CD14-positive monocyte (primary cell): ENCODE results near the gene NDUFAF2. TPM values are rescaled to one million over a fixed set of nuclear protein-coding genes. Genes with fewer than 3 reads are reported as not detected.
A peak's percentile ranks its signal among the peaks of the same experiment; 100 is the strongest.
"Not testable (repeated sequence)": the region's sequence is repeated elsewhere in the genome, so short reads cannot be mapped to it uniquely, and the experiment has no call there.

Source experiments
- DNase-seq, 3 donors: peaks; one replicate each; pipeline ENCODE4 v3.0.0-alpha.2; 2011 to 2022
- H2AFZ ChIP-seq: 2 replicates; pipeline ENCODE4 v1.6.0; 2012; ENCODE audit warnings: mild to moderate bottlenecking, low read depth, low read length, inconsistent platforms; ENCODE audit not compliant: insufficient read depth, poor library complexity, severe bottlenecking
- H3K27ac ChIP-seq, 2 donors: 1 replicate in 1 of 2; 2 replicates in 1 of 2; pipeline ENCODE4 v1.5.1; 2012 to 2013; ENCODE audit warnings: low read length in 2 of 2, control low read depth in 1 of 2, inconsistent platforms in 1 of 2, low read depth in 1 of 2, mild to moderate bottlenecking in 1 of 2
- H3K27me3 ChIP-seq, 2 donors: one replicate each; pipeline versions ENCODE4 v1.6.0 to v1.6.1; 2011 to 2013; ENCODE audit warnings: low read length in 2 of 2; ENCODE audit not compliant: control insufficient read depth in 2 of 2, insufficient read depth in 2 of 2
- H3K36me3 ChIP-seq, 2 donors: replicated peaks in 1 of 2; 1 replicate in 1 of 2; 2 replicates in 1 of 2; pipeline versions ENCODE4 v1.5.1 to v1.6.1; 2012 to 2013; ENCODE audit warnings: low read length in 2 of 2, control low read depth in 1 of 2, inconsistent platforms in 1 of 2, mild to moderate bottlenecking in 1 of 2; ENCODE audit not compliant: insufficient read depth in 2 of 2, control insufficient read depth in 1 of 2
- H3K4me1 ChIP-seq, 2 donors: 1 replicate in 1 of 2; 2 replicates in 1 of 2; pipeline versions ENCODE4 v1.5.1 to v1.6.1; 2012 to 2013; ENCODE audit warnings: low read length in 2 of 2, control low read depth in 1 of 2, inconsistent platforms in 1 of 2, mild to moderate bottlenecking in 1 of 2, moderate library complexity in 1 of 2; ENCODE audit not compliant: insufficient read depth in 2 of 2, control insufficient read depth in 1 of 2
- H3K4me2 ChIP-seq: replicated peaks from 2 replicates; pipeline ENCODE3; 2012; ENCODE audit warnings: low read length, moderate library complexity, mild to moderate bottlenecking; ENCODE audit not compliant: poor library complexity, severe bottlenecking; ENCODE audit errors: extremely low read depth
- H3K4me3 ChIP-seq, 3 experiments: fragments of 200-600 bp in 1 of 3; sonication (generic) in 1 of 3; replicated peaks in 1 of 3; 1 replicate in 2 of 3; 2 replicates in 1 of 3; pipeline ENCODE4 v1.5.1; 2011 to 2013; ENCODE audit warnings: low read length in 3 of 3, mild to moderate bottlenecking in 3 of 3, control low read depth in 2 of 3, low read depth in 2 of 3, inconsistent platforms in 1 of 3, moderate library complexity in 1 of 3
- H3K79me2 ChIP-seq: 2 replicates; pipeline ENCODE4 v1.6.0; 2012; ENCODE audit warnings: mild to moderate bottlenecking, control low read depth, inconsistent platforms, low read length, moderate library complexity; ENCODE audit not compliant: insufficient read depth
- H3K9ac ChIP-seq: 2 replicates; pipeline ENCODE4 v1.6.0; 2017; ENCODE audit warnings: low read length, mild to moderate bottlenecking; ENCODE audit not compliant: insufficient read depth, poor library complexity, severe bottlenecking
- H3K9me3 ChIP-seq, 2 donors: replicated peaks in 1 of 2; 1 replicate in 1 of 2; 2 replicates in 1 of 2; pipeline versions ENCODE4 v1.5.1 to v1.6.1; 2012 to 2013; ENCODE audit warnings: low read length in 2 of 2, control low read depth in 1 of 2; ENCODE audit not compliant: control insufficient read depth in 1 of 2, insufficient read depth in 1 of 2
- H4K20me1 ChIP-seq: 2 replicates; pipeline ENCODE4 v1.6.0; 2012; ENCODE audit warnings: mild to moderate bottlenecking, low read length, control low read depth, moderate library complexity; ENCODE audit not compliant: insufficient read depth
- H3K27ac Mint-ChIP-seq, 7 donors: one replicate each; pipeline ENCODE4 v1.8.0; 2020; ENCODE audit warnings: mild to moderate bottlenecking in 7 of 7, mixed read lengths in 7 of 7, moderate library complexity in 6 of 7, inconsistent platforms in 2 of 7
- H3K27me3 Mint-ChIP-seq, 3 donors: one replicate each; pipeline ENCODE4 v1.8.0; 2021 to 2022; ENCODE audit warnings: low read depth in 3 of 3, mild to moderate bottlenecking in 3 of 3, mixed read lengths in 3 of 3, moderate library complexity in 3 of 3, inconsistent platforms in 1 of 3
- H3K36me3 Mint-ChIP-seq, 2 donors: one replicate each; pipeline ENCODE4 v1.8.0; 2020; ENCODE audit warnings: mixed read lengths in 2 of 2, inconsistent platforms in 1 of 2, mild to moderate bottlenecking in 1 of 2
- H3K4me1 Mint-ChIP-seq: one replicate; pipeline ENCODE4 v1.8.0; 2020; ENCODE audit warnings: mild to moderate bottlenecking, mixed read lengths
- H3K4me3 Mint-ChIP-seq, 2 donors: one replicate each; pipeline ENCODE4 v1.8.0; 2020; ENCODE audit warnings: mild to moderate bottlenecking in 2 of 2, mixed read lengths in 2 of 2, moderate library complexity in 1 of 2
- H3K9me3 Mint-ChIP-seq, 7 donors: one replicate each; pipeline ENCODE4 v1.8.0; 2020 to 2022; ENCODE audit warnings: mixed read lengths in 7 of 7, mild to moderate bottlenecking in 6 of 7, moderate library complexity in 6 of 7, inconsistent platforms in 2 of 7
- CTCF ChIP-seq: fragments of 200-600 bp; IDR thresholded peaks from one replicate; pipeline ENCODE4 v1.8.0; 2022; ENCODE audit warnings: antibody characterized with exemption, mild to moderate bottlenecking
- WGBS: methylation state at CpG from one replicate; pipeline ENCODE4 v1.1.5; 2013; ENCODE audit warnings: missing lambda C conversion rate; ENCODE audit not compliant: insufficient coverage; 5-methylcytosine and 5-hydroxymethylcytosine counted together
- intact Hi-C, 2 donors: fragments of 100-400 bp; cut with micrococcal nuclease; formaldehyde crosslinking; loops; one replicate each; pipeline versions ENCODE4 v1.15.0 to v1.15.1; 2023
- polyA plus RNA-seq, 3 donors: library from polyadenylated mRNA; depleted of rRNA in 1 of 3; unstranded in 2 of 3; stranded (reverse) in 1 of 3; fragments of 300-500 nt in 2 of 3; fragments of >200 nt in 1 of 3; fragmentation: Illumina TruSeq in 2 of 3; gene quantifications; 1 replicate in 2 of 3; 2 replicates in 1 of 3; pipeline ENCODE4 v1.2.3, GENCODE V29; 2012 to 2021

The NDUFAF2 gene
- polyA plus RNA-seq, 3 donors, result 5.9 to 29.5 (median 25.0) TPM

- no peaks in the 10 kb centered on the region for H3K79me2 ChIP-seq
- no peak for DNase-seq
- 100% methylated on average over 1 of the region's 1 CpG for WGBS
These were observed 34.0 kb downstream of the NDUFAF2 start for GRCh38 chr5:60978968-60979367.

GRCh38 chr5:60980511-60980910 lies 35.5 kb downstream of the NDUFAF2 start:
- intact Hi-C loops, result no loop called here
- H3K4me3 ChIP-seq, result no peak overlapping the region
- no peaks in the 10 kb centered on the region for H4K20me1 ChIP-seq
- no peaks in the 10 kb centered on the region for H3K27me3 ChIP-seq
- H3K9me3 ChIP-seq, result peaks cover 16 to 37% of the 10 kb centered on the region in 2 donors
- peaks cover 1 to 25% of the 10 kb centered on the region in 2 donors for H3K36me3 Mint-ChIP-seq
- H3K27me3 Mint-ChIP-seq, result no peaks in the 10 kb centered on the region
- no peak overlapping the region for H3K4me3 Mint-ChIP-seq
- no peaks in the 10 kb centered on the region for H3K36me3 ChIP-seq
- H3K9me3 Mint-ChIP-seq, result peaks cover 21 to 45% (median 32%) of the 10 kb centered on the region in 7 donors
- DNase-seq, result no peak
- no peak overlapping the region for H3K27ac ChIP-seq
- H3K27ac Mint-ChIP-seq, result no peak overlapping the region
- H3K4me2 ChIP-seq, result no peak overlapping the region
- H3K79me2 ChIP-seq, result no peaks in the 10 kb centered on the region
- H3K9ac ChIP-seq, result no peak overlapping the region
- WGBS, result 100% methylated on average over 1 of the region's 2 CpGs
- H3K4me1 Mint-ChIP-seq, result no peaks in the 10 kb centered on the region
- no peaks in the 10 kb centered on the region for H3K4me1 ChIP-seq
- no peak overlapping the region for H2AFZ ChIP-seq
- TF ChIP-seq CTCF, result no peak

More at GRCh38 chr5:60978968-60979367, 34.0 kb downstream of the NDUFAF2 start:
- H3K9me3 Mint-ChIP-seq, result peaks cover 11 to 34% (median 23%) of the 10 kb centered on the region in 7 donors
- H3K27ac Mint-ChIP-seq, result peak overlapping the region in 1 of 7 donors; percentile 57
- H3K27me3 Mint-ChIP-seq, result no peaks in the 10 kb centered on the region
- intact Hi-C loops, result no loop called here
- no peak overlapping the region for H3K27ac ChIP-seq
- H3K4me1 ChIP-seq, result no peaks in the 10 kb centered on the region
- H3K9ac ChIP-seq, result no peak overlapping the region
- TF ChIP-seq CTCF, result no peak
- peaks cover 1 to 18% of the 10 kb centered on the region in 2 donors for H3K36me3 Mint-ChIP-seq
- H3K4me3 Mint-ChIP-seq, result no peak overlapping the region
- H3K4me1 Mint-ChIP-seq, result no peaks in the 10 kb centered on the region
- no peaks in the 10 kb centered on the region for H4K20me1 ChIP-seq
- no peak overlapping the region for H3K4me2 ChIP-seq
- no peak overlapping the region for H2AFZ ChIP-seq
- no peak overlapping the region for H3K4me3 ChIP-seq
- peaks cover 8 to 40% of the 10 kb centered on the region in 2 donors for H3K9me3 ChIP-seq
- no peaks in the 10 kb centered on the region for H3K27me3 ChIP-seq
- no peaks in the 10 kb centered on the region for H3K36me3 ChIP-seq

GRCh38 chr5:60982127-60982526 lies 37.1 kb downstream of the NDUFAF2 start:
- peaks cover 29 to 39% of the 10 kb centered on the region in 2 donors for H3K9me3 ChIP-seq
- H3K27ac ChIP-seq, H3K27me3 Mint-ChIP-seq, H3K27me3 ChIP-seq, H4K20me1 ChIP-seq, H3K4me2 ChIP-seq, H3K4me3 Mint-ChIP-seq, H3K4me3 ChIP-seq, intact Hi-C loops, H3K27ac Mint-ChIP-seq, H3K9ac ChIP-seq, H3K79me2 ChIP-seq, H3K4me1 ChIP-seq, H3K36me3 ChIP-seq, DNase-seq, H3K4me1 Mint-ChIP-seq, H2AFZ ChIP-seq: not testable (repeated sequence)
- 100% methylated on average over 1 of the region's 3 CpGs for WGBS
- Mint-ChIP-seq H3K36me3 (peaks cover 1 to 27% of the 10 kb centered on the region in 2 donors), H3K9me3 (peaks cover 29 to 59% (median 41%) of the 10 kb centered on the region in 7 donors)
